Measurements from ENCODE around the gene AIM2. TPM values are rescaled to one million over a fixed set of nuclear protein-coding genes. Genes with fewer than 3 reads are reported as not detected.

AIM2 gene, protein sequence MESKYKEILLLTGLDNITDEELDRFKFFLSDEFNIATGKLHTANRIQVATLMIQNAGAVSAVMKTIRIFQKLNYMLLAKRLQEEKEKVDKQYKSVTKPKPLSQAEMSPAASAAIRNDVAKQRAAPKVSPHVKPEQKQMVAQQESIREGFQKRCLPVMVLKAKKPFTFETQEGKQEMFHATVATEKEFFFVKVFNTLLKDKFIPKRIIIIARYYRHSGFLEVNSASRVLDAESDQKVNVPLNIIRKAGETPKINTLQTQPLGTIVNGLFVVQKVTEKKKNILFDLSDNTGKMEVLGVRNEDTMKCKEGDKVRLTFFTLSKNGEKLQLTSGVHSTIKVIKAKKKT
- total RNA-seq (2022; extraction: Qiagen RNA extraction), result not detected in 5 replicates

GRCh38 chr1:159076438-159077119, at the start of gene AIM2:
Gene AIM2 (minus strand): TSS chr1:159076766. CDS start chr1:159073499, 3,267 bp downstream.

Other genes starting within 250 kb of the AIM2 start
- not detected in 5 replicates for gene MNDA, start 245.4 kb downstream of the AIM2 start, total RNA-seq (2022; extraction: Qiagen RNA extraction)
- gene PYHIN1, start 145.2 kb downstream of the AIM2 start, total RNA-seq (2022; extraction: Qiagen RNA extraction), result not detected in 5 replicates
- 2.4 to 3.7 TPM (median 3.0 TPM) in 5 replicates for gene IFI16, start 66.9 kb downstream of the AIM2 start, total RNA-seq (2022; extraction: Qiagen RNA extraction)
- gene CADM3, start 94.8 kb upstream of the AIM2 start, total RNA-seq (2022; extraction: Qiagen RNA extraction), result 0.10 to 0.14 TPM (median 0.13 TPM) in 5 replicates
- 0.10 to 0.12 TPM in 2 of 5 replicates, not detected in the others for gene ACKR1, start 128.1 kb upstream of the AIM2 start, total RNA-seq (2022; extraction: Qiagen RNA extraction)
- gene FCER1A, start 225.6 kb upstream of the AIM2 start, total RNA-seq (2022; extraction: Qiagen RNA extraction), result not detected in 5 replicates